HL-60 (cell line): ENCODE measurements around the gene WTIP.

Experiments
- DNase-seq, 2 experiments: peaks; one replicate each; pipeline ENCODE4 v3.0.0-alpha.2; 2010 to 2020; ENCODE audit warnings: low read depth in 1 of 2, low spot score in 1 of 2
- H3K27ac ChIP-seq: fragments of 250-450 bp; sonication (Bioruptor Pico); replicated peaks from 2 replicates; pipeline ENCODE4 v1.5.1; 2020; ENCODE audit warnings: mild to moderate bottlenecking, moderate library complexity
- H3K27me3 ChIP-seq: fragments of 250-450 bp; sonication (Bioruptor Pico); 2 replicates; pipeline ENCODE4 v1.5.1; 2021; ENCODE audit warnings: mild to moderate bottlenecking, moderate library complexity; ENCODE audit not compliant: insufficient read depth, poor library complexity, severe bottlenecking
- H3K4me3 ChIP-seq: replicated peaks from 2 replicates; pipeline ENCODE4 v1.5.1; 2011; ENCODE audit warnings: mild to moderate bottlenecking, control low read depth, low read length; ENCODE audit not compliant: insufficient read depth
- GABPA ChIP-seq: IDR thresholded peaks from 2 replicates; pipeline ENCODE4 v1.6.1; 2012; ENCODE audit warnings: low read depth
- POLR2AphosphoS5 ChIP-seq: IDR thresholded peaks from 2 replicates; pipeline ENCODE4 v1.6.1; 2012; ENCODE audit warnings: low read depth
- SPI1 ChIP-seq: IDR thresholded peaks from 2 replicates; pipeline ENCODE4 v1.6.1; 2012; ENCODE audit warnings: low read depth, mild to moderate bottlenecking, borderline replicate concordance
- TF ChIP-seq, protein P1 (sequence below): IDR thresholded peaks from one replicate; pipeline ENCODE4 v1.5.1; 2011; ENCODE audit warnings: low read length, control low read depth, inconsistent platforms; ENCODE audit not compliant: insufficient read depth
- TF ChIP-seq, protein P2 (sequence below): IDR thresholded peaks from 2 replicates; pipeline ENCODE4 v1.6.1; 2012; ENCODE audit warnings: low read depth; ENCODE audit not compliant: insufficient replicate concordance

WTIP gene

DNA sequence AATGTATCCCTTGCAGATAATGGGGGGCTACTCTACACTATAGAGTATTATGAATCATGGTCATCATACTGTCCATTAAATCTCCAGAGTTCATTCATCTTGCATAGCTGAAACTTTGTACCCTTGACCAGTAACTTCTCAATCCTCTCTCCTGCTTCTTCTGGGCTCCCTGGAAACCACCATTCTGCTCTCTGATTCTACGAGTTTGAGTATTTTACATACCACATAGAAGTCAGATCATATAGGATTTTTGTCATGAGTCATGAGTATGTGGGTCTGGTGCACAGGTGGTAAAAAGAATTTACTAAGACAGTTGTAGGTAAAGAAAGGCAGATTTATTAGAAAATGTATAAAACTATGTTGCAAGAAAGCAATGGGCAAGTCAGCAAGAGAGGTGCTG is 41.9 kb downstream of the WTIP start:
- TF ChIP-seq, protein P1, sequence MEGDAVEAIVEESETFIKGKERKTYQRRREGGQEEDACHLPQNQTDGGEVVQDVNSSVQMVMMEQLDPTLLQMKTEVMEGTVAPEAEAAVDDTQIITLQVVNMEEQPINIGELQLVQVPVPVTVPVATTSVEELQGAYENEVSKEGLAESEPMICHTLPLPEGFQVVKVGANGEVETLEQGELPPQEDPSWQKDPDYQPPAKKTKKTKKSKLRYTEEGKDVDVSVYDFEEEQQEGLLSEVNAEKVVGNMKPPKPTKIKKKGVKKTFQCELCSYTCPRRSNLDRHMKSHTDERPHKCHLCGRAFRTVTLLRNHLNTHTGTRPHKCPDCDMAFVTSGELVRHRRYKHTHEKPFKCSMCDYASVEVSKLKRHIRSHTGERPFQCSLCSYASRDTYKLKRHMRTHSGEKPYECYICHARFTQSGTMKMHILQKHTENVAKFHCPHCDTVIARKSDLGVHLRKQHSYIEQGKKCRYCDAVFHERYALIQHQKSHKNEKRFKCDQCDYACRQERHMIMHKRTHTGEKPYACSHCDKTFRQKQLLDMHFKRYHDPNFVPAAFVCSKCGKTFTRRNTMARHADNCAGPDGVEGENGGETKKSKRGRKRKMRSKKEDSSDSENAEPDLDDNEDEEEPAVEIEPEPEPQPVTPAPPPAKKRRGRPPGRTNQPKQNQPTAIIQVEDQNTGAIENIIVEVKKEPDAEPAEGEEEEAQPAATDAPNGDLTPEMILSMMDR, result no peak
- TF ChIP-seq, protein P2, sequence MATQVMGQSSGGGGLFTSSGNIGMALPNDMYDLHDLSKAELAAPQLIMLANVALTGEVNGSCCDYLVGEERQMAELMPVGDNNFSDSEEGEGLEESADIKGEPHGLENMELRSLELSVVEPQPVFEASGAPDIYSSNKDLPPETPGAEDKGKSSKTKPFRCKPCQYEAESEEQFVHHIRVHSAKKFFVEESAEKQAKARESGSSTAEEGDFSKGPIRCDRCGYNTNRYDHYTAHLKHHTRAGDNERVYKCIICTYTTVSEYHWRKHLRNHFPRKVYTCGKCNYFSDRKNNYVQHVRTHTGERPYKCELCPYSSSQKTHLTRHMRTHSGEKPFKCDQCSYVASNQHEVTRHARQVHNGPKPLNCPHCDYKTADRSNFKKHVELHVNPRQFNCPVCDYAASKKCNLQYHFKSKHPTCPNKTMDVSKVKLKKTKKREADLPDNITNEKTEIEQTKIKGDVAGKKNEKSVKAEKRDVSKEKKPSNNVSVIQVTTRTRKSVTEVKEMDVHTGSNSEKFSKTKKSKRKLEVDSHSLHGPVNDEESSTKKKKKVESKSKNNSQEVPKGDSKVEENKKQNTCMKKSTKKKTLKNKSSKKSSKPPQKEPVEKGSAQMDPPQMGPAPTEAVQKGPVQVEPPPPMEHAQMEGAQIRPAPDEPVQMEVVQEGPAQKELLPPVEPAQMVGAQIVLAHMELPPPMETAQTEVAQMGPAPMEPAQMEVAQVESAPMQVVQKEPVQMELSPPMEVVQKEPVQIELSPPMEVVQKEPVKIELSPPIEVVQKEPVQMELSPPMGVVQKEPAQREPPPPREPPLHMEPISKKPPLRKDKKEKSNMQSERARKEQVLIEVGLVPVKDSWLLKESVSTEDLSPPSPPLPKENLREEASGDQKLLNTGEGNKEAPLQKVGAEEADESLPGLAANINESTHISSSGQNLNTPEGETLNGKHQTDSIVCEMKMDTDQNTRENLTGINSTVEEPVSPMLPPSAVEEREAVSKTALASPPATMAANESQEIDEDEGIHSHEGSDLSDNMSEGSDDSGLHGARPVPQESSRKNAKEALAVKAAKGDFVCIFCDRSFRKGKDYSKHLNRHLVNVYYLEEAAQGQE, result no peak
- TF ChIP-seq SPI1, result no peak
- TF ChIP-seq POLR2AphosphoS5, result no peak
- no peak for TF ChIP-seq GABPA

DNA sequence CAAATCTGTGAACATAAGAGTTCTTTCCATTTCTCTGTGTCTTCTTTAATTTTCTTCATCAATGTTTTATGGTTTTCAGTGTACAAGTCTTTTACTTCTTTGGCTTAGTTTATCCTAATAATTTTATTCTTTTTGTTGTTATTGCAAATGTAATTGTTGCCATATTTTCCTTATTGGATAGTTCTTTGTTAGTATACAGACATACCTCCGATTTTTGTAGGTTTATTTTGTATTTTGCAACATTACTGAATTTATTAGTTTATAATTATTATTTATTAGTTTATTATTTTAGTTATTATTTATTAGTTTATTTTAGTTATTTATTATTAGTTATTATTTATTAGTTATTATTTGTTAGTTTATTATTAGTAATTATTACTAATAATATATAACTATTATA is 43.4 kb downstream of the WTIP start:
- TF ChIP-seq, protein P2, result no peak
- TF ChIP-seq POLR2AphosphoS5 (no peak), GABPA (no peak), SPI1 (no peak)
- TF ChIP-seq, protein P1, result no peak
- no peaks in the 10 kb centered on the region for H3K27me3 ChIP-seq
- no peak for DNase-seq
- no peak overlapping the region for H3K4me3 ChIP-seq
- H3K27ac ChIP-seq, result no peak overlapping the region

More for the DNA sequence above, 41.9 kb downstream of the WTIP start:
- Histone ChIP-seq H3K27ac (no peak overlapping the region), H3K27me3 (no peaks in the 10 kb centered on the region), H3K4me3 (no peak overlapping the region)
- no peak for DNase-seq

DNA sequence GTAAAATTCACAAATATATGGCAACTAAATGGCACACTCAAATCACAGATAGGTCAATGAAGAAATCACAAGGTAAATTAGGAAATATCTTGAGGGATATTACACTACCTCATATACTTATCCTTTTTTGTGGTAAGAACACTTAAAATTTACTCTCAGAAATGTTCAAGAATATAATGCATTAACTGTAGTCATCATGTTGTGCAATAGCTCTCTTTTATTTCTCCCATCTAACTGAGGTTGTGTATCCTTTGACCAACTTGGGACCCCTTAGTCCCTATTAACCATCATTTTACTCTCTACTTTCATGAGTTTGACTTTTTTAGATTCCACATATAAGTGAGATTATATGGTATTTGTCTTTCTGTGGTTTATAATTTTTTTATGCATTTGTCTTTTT is 52.6 kb downstream of the WTIP start:
- DNase-seq, result no peak
- no peak overlapping the region for H3K27ac ChIP-seq
- H3K27me3 ChIP-seq, result no peaks in the 10 kb centered on the region
- H3K4me3 ChIP-seq, result no peak overlapping the region
- TF ChIP-seq POLR2AphosphoS5 (no peak), SPI1 (no peak), GABPA (no peak)
- TF ChIP-seq, protein P1, result no peak
- TF ChIP-seq, protein P2, result no peak
